ENCODE measurements around the gene PDSS2.

The PDSS2 gene

DNA sequence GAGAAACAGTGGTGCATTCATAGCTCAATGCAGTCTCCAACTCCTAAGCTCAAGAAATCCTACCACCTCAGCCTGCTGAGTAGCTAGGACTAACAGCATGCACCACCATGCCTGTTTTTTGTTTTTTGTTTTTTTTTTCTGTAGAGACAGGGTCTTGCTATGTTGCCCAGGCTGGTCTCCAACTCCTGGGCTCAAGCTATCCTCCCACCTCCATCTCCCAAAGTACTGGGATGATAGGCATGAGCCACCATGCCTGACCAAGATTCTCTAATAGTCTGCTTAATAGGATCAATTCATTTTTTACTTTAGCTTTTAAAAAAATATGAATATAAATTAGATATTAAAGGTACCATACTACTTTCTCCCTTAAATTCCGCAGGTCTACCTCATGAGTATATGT, 191.7 kb downstream of the PDSS2 start:
- TF ChIP-seq ZFX (IDR thresholded peaks at IDR 0.05; ENCODE audit: borderline replicate concordance), result no peak
- TF ChIP-seq, protein P1, sequence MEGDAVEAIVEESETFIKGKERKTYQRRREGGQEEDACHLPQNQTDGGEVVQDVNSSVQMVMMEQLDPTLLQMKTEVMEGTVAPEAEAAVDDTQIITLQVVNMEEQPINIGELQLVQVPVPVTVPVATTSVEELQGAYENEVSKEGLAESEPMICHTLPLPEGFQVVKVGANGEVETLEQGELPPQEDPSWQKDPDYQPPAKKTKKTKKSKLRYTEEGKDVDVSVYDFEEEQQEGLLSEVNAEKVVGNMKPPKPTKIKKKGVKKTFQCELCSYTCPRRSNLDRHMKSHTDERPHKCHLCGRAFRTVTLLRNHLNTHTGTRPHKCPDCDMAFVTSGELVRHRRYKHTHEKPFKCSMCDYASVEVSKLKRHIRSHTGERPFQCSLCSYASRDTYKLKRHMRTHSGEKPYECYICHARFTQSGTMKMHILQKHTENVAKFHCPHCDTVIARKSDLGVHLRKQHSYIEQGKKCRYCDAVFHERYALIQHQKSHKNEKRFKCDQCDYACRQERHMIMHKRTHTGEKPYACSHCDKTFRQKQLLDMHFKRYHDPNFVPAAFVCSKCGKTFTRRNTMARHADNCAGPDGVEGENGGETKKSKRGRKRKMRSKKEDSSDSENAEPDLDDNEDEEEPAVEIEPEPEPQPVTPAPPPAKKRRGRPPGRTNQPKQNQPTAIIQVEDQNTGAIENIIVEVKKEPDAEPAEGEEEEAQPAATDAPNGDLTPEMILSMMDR (IDR thresholded peaks at IDR 0.05), result no peak
- no peak overlapping the region for H3K27ac ChIP-seq

DNA sequence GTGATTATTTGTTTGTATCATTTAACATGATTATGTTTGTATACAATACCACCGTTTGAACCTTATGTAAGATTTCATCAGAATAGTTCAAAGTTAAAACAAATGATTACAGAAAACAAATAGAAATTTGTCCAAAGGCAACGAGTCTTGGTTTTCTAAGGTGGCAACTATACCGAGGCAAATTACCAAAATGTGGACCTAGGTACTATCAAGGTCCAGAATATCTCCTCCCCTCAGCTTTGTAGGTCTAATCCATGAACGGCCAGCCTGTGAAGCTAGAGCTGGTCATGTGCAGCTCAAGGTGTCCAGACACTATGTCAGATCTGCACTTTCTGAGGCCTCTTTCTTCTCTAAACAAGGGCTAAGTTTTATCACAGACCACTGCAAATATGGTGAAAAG, 192.4 kb downstream of the PDSS2 start:
- no peak overlapping the region for H3K27ac ChIP-seq
- TF ChIP-seq ZFX (IDR thresholded peaks at IDR 0.05; ENCODE audit: borderline replicate concordance), result no peak
- TF ChIP-seq, protein P1 (IDR thresholded peaks at IDR 0.05), result no peak

DNA sequence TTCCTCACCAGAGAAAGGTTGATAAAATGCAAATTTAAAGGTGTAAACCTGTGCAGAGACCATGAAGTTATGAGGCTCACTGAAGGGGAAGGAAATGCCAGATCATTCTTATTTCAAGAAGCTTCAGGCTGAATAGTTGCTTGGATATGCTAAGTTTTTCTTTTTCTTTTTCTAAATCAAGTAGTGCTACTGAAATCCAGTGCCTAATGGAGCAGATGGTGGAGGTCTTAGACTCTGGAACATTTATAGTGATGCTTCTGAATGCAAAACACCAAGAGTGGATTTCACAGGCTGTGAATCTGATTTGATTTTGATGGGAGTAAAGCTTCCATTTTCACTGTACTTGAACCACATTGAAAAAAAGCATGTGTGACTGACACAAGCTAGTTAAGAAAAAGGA, 192.8 kb downstream of the PDSS2 start:
- H3K27ac ChIP-seq, result no peak overlapping the region
- TF ChIP-seq, protein P1 (IDR thresholded peaks at IDR 0.05), result no peak
- TF ChIP-seq ZFX (IDR thresholded peaks at IDR 0.05; ENCODE audit: borderline replicate concordance), result no peak

DNA sequence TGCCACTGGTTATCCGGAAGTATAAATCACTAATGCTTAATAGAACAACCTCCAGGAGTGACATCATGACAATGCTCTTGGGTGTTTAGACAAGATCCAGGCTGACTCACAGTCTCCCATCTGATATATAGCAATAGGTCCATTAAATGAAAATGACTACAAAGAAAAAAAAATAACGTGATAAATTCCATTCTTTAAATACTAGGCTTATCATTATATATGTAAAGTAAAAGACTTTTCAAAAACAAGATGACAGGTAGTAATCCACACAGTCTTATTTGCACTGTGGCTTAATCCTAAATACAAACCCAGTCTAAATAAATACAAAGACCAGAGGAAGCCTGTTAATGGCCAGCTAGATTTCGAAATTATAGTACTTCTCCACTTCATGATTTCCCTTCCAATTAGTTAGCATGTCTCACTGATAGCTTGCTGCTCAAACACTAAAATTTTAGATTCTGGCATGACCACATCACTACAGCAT, 195.0 kb downstream of the PDSS2 start:
- H3K27ac ChIP-seq, result peak overlapping the region; percentile 24; the same call in 1 of the 2 replicates
- no peak for TF ChIP-seq ZFX (IDR thresholded peaks at IDR 0.05; ENCODE audit: borderline replicate concordance)
- TF ChIP-seq, protein P1 (IDR thresholded peaks at IDR 0.05), result no peak

DNA sequence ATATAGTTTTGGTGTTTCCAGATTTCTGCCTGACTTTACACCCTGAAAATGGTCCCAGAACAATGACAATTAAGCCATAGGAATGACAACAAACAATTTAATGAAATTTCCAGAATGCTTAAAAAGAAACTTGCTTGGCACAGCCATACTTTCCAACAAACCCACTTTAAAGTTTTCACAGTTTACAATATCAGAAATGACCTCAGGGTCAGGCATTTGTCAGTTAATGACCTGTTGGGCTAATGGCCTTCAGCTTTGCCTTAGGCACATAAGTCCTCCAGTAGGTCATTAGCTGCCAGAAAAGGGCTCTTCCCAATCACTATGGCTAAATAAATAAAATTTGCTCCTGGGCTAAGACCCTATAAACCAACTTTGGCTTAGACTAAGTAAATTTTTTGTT, 199.4 kb downstream of the PDSS2 start:
- TF ChIP-seq ZFX (IDR thresholded peaks at IDR 0.05; ENCODE audit: borderline replicate concordance), result no peak
- TF ChIP-seq, protein P1 (IDR thresholded peaks at IDR 0.05), result no peak
- H3K27ac ChIP-seq, result no peak overlapping the region

DNA sequence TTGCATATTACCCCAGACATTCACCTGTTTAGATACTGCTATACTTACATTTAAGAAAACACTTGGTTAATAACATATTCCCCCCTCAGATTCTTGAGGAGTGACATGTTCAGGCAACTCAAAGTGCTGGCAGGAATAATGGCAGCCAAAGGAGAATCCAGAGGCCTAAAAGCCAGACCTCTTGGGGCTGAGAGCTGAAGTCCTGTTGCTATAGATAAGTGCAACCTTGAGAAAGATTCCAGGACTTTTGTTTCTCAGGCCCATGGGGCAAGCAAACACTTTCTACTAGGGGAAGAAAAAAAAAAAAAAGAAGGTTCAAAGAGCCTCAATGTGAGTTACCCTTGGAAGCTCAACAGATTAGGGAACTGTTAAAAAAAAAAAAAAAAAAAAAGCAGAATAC, 211.2 kb downstream of the PDSS2 start:
- H3K27ac ChIP-seq, result no peak overlapping the region
- TF ChIP-seq ZFX (IDR thresholded peaks at IDR 0.05; ENCODE audit: borderline replicate concordance), result no peak
- TF ChIP-seq, protein P1 (IDR thresholded peaks at IDR 0.05), result no peak

DNA sequence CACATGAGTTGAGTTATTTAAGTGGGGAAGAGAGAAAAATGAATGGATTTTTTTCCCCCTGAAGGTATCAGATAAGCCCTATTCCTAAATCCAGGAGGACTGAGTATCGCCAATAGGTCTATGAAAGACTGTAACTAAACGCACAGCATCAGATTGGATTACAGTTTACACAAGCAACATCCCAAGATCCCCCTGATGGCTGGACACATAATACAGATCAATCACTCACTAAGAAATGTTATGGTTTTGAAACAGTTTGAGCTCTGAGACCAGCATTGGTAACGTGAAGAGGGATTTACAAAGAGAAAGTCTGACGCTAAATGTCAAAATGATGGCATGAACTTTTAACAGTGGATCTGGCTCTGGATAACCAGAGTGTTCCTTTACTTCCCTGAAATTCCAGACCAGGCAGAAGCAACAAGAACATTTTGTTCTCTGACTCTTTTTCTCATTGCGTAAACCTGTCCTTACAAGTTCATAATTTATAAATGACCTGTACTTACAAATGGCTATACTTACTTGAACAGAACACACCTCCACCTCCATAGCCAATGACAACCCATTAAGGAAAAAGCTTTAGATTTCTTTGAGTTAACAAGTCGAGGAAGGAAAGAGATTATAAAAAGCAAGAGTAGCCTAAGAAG, 212.3 kb downstream of the PDSS2 start:
- H3K27ac ChIP-seq, result peak overlapping the region; percentile 34
- TF ChIP-seq ZFX (IDR thresholded peaks at IDR 0.05; ENCODE audit: borderline replicate concordance), result no peak
- TF ChIP-seq, protein P1 (IDR thresholded peaks at IDR 0.05), result no peak

Data from 22Rv1 (cell line).